Right lobe of liver (tissue), 6 donors: ENCODE data around the gene STAG2. TPM values are rescaled to one million over a fixed set of nuclear protein-coding genes. Genes with fewer than 3 reads are reported as not detected.
"Not testable (repeated sequence)": the region's sequence is repeated elsewhere in the genome, so short reads cannot be mapped to it uniquely, and the experiment has no call there.

Source experiments
- ATAC-seq, 4 donors: fragments of 200-7000 bp; cut with Tn5 transposase; one replicate each; pipeline ENCODE4 v1.9.1; 2020; ENCODE audit warnings: mild to moderate bottlenecking in 4 of 4, moderate library complexity in 4 of 4
- DNase-seq, 3 donors: peaks; one replicate each; pipeline ENCODE4 v3.0.0-alpha.2; 2020
- H3K27ac ChIP-seq, 3 donors: fragments of 200-600 bp; one replicate each; pipeline ENCODE4 v1.8.0; 2022
- H3K27me3 ChIP-seq, 2 donors: fragments of 200-600 bp; one replicate each; pipeline ENCODE4 v1.8.0; 2022
- H3K36me3 ChIP-seq, 4 donors: fragments of 200-600 bp; sonication (generic) in 1 of 4; one replicate each; pipeline versions ENCODE4 v1.5.1 to v1.8.0; 2017 to 2022; ENCODE audit warnings: control low read depth in 1 of 4
- H3K4me1 ChIP-seq, 4 donors: fragments of 200-600 bp; sonication (generic) in 1 of 4; one replicate each; pipeline versions ENCODE4 v1.5.1 to v1.8.0; 2017 to 2022; ENCODE audit warnings: control low read depth in 1 of 4
- H3K4me3 ChIP-seq, 3 donors: fragments of 200-600 bp; one replicate each; pipeline ENCODE4 v1.8.0; 2022
- H3K9me3 ChIP-seq, 4 donors: fragments of 200-600 bp; sonication (generic) in 1 of 4; one replicate each; pipeline versions ENCODE4 v1.5.1 to v1.8.0; 2017 to 2022; ENCODE audit warnings: control low read depth in 1 of 4
- CTCF ChIP-seq, 4 donors: fragments of 200-600 bp in 3 of 4; fragments of 450-650 bp in 1 of 4; IDR thresholded peaks; one replicate each; pipeline versions ENCODE4 v1.5.1 to v1.8.0; 2016 to 2022; ENCODE audit warnings: antibody characterized with exemption in 4 of 4, mild to moderate bottlenecking in 2 of 4
- POLR2A ChIP-seq: fragments of 450-650 bp; IDR thresholded peaks from one replicate; pipeline ENCODE4 v1.6.1; 2017; ENCODE audit warnings: antibody characterized with exemption, mild to moderate bottlenecking
- WGBS: methylation state at CpG from one replicate; pipeline ENCODE4 v1.1.6; 2018; ENCODE audit warnings: low coverage, low lambda C conversion rate; ENCODE audit not compliant: insufficient coverage; ENCODE audit errors: missing lambda C conversion rate; 5-methylcytosine and 5-hydroxymethylcytosine counted together
- intact Hi-C, 2 donors: fragments of 100-400 bp; cut with DNase I; formaldehyde crosslinking; loops; one replicate each; pipeline versions ENCODE4 v1.11.2 to v1.14.1; 2022
- total RNA-seq, 6 experiments: library from RNA; depleted of rRNA in 2 of 6; stranded (reverse); fragments of >200 nt in 2 of 6; fragmentation: NEBNext Ultra II Directional in 3 of 6; extraction: Animal tissue kit (Norgen Biotek cat#: 25700) in 3 of 6; gene quantifications; one replicate each; pipeline versions ENCODE4 v1.1.0 to v1.2.4, GENCODE V29; 2016 to 2023
- donor health status: DM: no; HTN: yes; CAD: no.
- donor health status: DM: no; HTN: no; CAD: no.
- donor health status: DM: no; HTN: no; CAD: no.
- donor health status: DM: no; HTN: yes; CAD: no.
- donor health status: DM: no; HTN: yes; CAD: no.

STAG2 gene
- total RNA-seq, 6 experiments from 2014 or later, result 17.1 to 27.5 (median 23.9) TPM

GRCh38 chrX:123923211-123923610, 38.3 kb upstream of the STAG2 start:
- no peaks in the 10 kb centered on the region for H3K27me3 ChIP-seq
- peaks cover 0 to 7% (median 0%) of the 10 kb centered on the region in 4 donors for H3K4me1 ChIP-seq
- H3K4me3 ChIP-seq, result no peak overlapping the region
- intact Hi-C loops, result no loop called here
- DNase-seq, result no peak
- H3K27ac ChIP-seq, result no peak overlapping the region
- WGBS, result 71% methylated on average over 2 of the region's 2 CpGs
- no peak for ATAC-seq
- no peaks in the 10 kb centered on the region for H3K9me3 ChIP-seq
- H3K36me3 ChIP-seq, result no peaks in the 10 kb centered on the region
- TF ChIP-seq POLR2A (no peak), CTCF (IDR thresholded peaks at IDR 0.05) (no peak)

- Histone ChIP-seq H3K4me1 (no peaks in the 10 kb centered on the region), H3K9me3 (no peaks in the 10 kb centered on the region), H3K4me3 (no peak overlapping the region), H3K36me3 (no peaks in the 10 kb centered on the region), H3K27ac (no peak overlapping the region), H3K27me3 (no peaks in the 10 kb centered on the region)
- intact Hi-C loops, result no loop called here
- no peak for DNase-seq
- 45% methylated on average over 1 of the region's 1 CpG for WGBS
- ATAC-seq, result no peak
- TF ChIP-seq CTCF (IDR thresholded peaks at IDR 0.05) (no peak), POLR2A (no peak)
Observed at GRCh38 chrX:123924186-123924585, 37.3 kb upstream of the STAG2 start.

GRCh38 chrX:123927845-123928244, 33.7 kb upstream of the STAG2 start:
- Histone ChIP-seq H3K36me3 (no peaks in the 10 kb centered on the region), H3K27me3 (no peaks in the 10 kb centered on the region), H3K4me3 (no peak overlapping the region), H3K4me1 (no peaks in the 10 kb centered on the region), H3K9me3 (no peaks in the 10 kb centered on the region), H3K27ac (no peak overlapping the region)
- TF ChIP-seq CTCF (IDR thresholded peaks at IDR 0.05) (no peak), POLR2A (no peak)
- no peak for DNase-seq
- intact Hi-C loops, result no loop called here
- WGBS, result 58% methylated on average over 2 of the region's 2 CpGs
- no peak for ATAC-seq

- H3K4me1 ChIP-seq, H3K27me3 ChIP-seq, H3K4me3 ChIP-seq, H3K27ac ChIP-seq, H3K9me3 ChIP-seq, ATAC-seq, DNase-seq, H3K36me3 ChIP-seq, intact Hi-C loops: not testable (repeated sequence)
- no CpG with 5 or more reads among the region's 2 CpGs for WGBS
Observed at GRCh38 chrX:123932055-123932454, 29.5 kb upstream of the STAG2 start.

- ATAC-seq, result no peak
- DNase-seq, result no peak
- H3K27me3 ChIP-seq, result no peaks in the 10 kb centered on the region
- 40% methylated on average over 1 of the region's 1 CpG for WGBS
- no peaks in the 10 kb centered on the region for H3K9me3 ChIP-seq
- TF ChIP-seq POLR2A (no peak), CTCF (IDR thresholded peaks at IDR 0.05) (no peak)
- no peak overlapping the region for H3K27ac ChIP-seq
- no peaks in the 10 kb centered on the region for H3K4me1 ChIP-seq
- intact Hi-C loops, result no loop called here
- H3K36me3 ChIP-seq, result no peaks in the 10 kb centered on the region
- H3K4me3 ChIP-seq, result no peak overlapping the region
Observed at GRCh38 chrX:123943074-123943473, 18.4 kb upstream of the STAG2 start.
